ENCODE results near the gene NIPBL.

Gene NIPBL, protein sequence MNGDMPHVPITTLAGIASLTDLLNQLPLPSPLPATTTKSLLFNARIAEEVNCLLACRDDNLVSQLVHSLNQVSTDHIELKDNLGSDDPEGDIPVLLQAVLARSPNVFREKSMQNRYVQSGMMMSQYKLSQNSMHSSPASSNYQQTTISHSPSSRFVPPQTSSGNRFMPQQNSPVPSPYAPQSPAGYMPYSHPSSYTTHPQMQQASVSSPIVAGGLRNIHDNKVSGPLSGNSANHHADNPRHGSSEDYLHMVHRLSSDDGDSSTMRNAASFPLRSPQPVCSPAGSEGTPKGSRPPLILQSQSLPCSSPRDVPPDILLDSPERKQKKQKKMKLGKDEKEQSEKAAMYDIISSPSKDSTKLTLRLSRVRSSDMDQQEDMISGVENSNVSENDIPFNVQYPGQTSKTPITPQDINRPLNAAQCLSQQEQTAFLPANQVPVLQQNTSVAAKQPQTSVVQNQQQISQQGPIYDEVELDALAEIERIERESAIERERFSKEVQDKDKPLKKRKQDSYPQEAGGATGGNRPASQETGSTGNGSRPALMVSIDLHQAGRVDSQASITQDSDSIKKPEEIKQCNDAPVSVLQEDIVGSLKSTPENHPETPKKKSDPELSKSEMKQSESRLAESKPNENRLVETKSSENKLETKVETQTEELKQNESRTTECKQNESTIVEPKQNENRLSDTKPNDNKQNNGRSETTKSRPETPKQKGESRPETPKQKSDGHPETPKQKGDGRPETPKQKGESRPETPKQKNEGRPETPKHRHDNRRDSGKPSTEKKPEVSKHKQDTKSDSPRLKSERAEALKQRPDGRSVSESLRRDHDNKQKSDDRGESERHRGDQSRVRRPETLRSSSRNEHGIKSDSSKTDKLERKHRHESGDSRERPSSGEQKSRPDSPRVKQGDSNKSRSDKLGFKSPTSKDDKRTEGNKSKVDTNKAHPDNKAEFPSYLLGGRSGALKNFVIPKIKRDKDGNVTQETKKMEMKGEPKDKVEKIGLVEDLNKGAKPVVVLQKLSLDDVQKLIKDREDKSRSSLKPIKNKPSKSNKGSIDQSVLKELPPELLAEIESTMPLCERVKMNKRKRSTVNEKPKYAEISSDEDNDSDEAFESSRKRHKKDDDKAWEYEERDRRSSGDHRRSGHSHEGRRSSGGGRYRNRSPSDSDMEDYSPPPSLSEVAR (N-terminal part only)

DNA sequence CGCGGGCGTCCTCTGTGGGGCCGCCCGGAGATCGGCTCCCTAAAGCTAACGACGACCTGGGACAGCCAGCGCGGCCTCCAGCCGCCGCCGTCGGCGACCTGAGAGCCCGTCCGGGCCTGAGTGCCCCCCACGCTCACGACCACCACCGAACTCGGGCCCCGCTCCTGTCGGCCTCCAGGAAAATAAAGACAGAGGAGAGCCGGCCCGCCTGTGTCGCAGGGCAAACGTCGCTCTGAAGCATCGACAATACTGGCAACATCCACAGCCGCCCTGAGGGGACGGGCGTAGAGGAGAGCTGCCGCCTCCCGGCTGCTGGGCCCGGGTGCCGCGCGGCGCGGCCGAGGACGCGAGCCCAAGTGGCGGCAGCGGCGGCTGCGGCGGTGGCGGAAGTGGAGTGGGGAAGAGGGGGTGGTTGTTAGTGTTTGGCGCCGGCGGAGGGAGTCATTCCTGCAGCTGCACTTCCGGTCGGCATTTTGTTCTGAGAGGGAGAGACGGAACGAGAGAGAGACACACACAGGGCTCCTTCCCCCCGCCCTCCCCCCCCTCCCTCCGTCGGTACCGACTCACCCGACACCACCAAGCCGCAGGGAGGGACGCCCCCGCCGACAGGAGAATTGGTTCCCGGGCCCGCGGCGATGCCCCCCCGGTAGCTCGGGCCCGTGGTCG, at the start of gene NIPBL:
TSS of gene NIPBL (plus strand) at position 471 of the 666 bp plus-strand sequence. CDS start 76,928 bp downstream, outside the sequence.
- TF ChIP-seq, protein P1, sequence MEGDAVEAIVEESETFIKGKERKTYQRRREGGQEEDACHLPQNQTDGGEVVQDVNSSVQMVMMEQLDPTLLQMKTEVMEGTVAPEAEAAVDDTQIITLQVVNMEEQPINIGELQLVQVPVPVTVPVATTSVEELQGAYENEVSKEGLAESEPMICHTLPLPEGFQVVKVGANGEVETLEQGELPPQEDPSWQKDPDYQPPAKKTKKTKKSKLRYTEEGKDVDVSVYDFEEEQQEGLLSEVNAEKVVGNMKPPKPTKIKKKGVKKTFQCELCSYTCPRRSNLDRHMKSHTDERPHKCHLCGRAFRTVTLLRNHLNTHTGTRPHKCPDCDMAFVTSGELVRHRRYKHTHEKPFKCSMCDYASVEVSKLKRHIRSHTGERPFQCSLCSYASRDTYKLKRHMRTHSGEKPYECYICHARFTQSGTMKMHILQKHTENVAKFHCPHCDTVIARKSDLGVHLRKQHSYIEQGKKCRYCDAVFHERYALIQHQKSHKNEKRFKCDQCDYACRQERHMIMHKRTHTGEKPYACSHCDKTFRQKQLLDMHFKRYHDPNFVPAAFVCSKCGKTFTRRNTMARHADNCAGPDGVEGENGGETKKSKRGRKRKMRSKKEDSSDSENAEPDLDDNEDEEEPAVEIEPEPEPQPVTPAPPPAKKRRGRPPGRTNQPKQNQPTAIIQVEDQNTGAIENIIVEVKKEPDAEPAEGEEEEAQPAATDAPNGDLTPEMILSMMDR (IDR thresholded peaks at IDR 0.05; ENCODE audit: low read depth, low read length, missing control alignments) = no peak
- peak; percentile 87 for DNase-seq (ENCODE audit: low read depth)
- H3K4me3 ChIP-seq (ENCODE audit: low read depth, low read length) = peak within 1 kb of the TSS; percentile 98

DNA sequence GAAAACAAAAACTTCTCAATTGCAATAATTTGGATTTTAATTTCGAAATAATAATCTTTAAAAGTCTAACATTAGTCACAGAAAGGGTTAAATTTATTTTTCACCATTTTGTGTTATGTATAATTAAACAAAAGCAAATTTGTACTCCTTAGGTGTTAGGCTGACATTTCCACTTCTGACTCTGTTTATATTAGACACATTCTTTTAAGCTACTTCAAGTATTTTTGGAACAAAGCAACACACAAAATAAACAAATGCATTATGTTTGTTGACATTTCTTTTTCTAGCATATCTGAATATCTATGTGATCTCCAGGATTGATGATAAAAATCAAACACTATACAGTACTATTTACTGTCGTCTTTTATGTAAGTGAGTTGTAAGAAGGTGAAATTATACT, 44.3 kb upstream of the NIPBL start:
- no peak overlapping the region for H3K4me3 ChIP-seq (ENCODE audit: low read depth, low read length)
- DNase-seq (ENCODE audit: low read depth) = no peak
- TF ChIP-seq, protein P1 (IDR thresholded peaks at IDR 0.05; ENCODE audit: low read depth, low read length, missing control alignments) = no peak

DNA sequence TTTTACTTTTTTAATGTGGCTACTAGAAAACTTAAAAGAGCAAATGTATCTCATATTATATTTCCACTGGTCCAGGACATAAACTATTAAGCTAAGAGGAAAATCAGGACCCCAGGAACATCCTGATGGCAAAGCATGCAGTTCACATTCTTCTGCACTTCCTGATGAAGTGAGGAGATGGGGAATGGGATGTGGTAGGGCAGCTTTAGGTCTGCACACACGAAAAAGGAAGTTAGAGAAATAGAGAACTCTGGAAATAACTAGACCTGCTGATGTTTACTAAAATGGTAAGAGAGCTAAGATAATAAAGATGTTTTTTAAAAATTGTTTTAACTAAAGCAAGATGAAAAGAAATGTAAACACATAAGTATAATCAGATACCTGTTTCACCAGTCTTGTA, 39.7 kb upstream of the NIPBL start:
- DNase-seq (ENCODE audit: low read depth) = no peak
- no peak overlapping the region for H3K4me3 ChIP-seq (ENCODE audit: low read depth, low read length)
- TF ChIP-seq, protein P1 (IDR thresholded peaks at IDR 0.05; ENCODE audit: low read depth, low read length, missing control alignments) = no peak

DNA sequence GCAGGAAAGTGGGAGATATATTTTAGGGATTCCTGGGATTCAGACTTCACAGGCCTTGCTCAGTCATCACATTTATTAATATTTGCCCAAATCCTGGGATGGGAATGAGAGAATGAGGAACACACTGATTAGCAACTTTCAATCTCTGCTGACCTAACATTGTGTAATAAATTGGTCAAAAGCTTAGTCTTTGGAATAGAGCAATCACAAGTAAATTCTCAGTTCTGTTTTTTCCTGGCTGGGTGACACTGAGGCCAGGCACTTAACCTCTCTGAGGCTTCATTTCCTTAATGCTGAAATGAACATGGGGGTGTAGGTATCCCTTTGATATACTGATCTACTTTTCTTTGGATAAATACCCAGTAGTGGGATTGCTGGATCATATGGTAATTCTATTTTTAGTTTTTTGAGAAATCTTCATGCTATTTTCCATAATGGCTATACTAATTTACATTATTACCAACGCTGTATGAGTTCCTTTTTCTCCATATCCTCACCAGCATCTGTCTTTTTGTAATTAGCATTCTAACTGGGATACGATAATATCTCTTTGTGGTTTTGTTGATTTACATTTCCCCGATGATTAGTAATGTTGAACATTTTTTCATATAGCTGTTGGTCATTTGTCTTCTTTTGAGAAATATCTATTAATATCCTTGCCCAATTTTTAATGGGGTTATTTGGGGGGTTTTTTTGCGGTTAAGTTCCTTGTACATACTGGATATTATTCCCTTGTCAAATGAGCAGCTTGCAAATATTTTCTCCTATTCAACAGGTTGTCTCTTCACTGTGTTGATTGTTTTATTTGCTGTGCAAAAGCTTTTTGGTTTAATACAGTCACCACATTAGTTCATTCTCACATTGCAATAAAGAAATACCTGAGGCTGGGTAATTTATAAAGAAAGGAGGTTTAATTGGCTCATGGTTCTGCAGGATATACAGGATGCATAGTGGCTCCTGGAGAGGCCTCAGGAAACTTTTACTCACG, 36.8 kb upstream of the NIPBL start:
- DNase-seq (ENCODE audit: low read depth) = no peak
- H3K4me3 ChIP-seq (ENCODE audit: low read depth, low read length) = no peak overlapping the region
- TF ChIP-seq, protein P1 (IDR thresholded peaks at IDR 0.05; ENCODE audit: low read depth, low read length, missing control alignments) = no peak

DNA sequence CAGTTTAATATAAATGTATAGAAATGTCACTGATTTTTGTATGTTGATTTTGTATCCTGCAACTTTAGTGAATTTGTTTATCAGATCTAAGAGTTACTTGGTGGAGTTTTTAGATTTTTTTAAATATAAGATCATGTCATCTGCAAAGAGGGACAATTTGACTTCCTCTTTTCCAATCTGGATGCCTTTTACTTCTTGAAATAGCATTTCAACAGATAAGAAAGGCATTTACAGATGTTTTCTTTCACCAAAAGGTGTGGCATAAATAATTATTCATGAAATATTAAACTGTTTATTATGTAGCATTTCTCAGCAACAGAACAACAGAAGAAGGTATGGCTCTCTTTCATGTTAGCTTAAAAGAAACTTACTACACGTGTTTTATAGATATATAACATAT, 34.9 kb upstream of the NIPBL start:
- DNase-seq (ENCODE audit: low read depth) = no peak
- H3K4me3 ChIP-seq (ENCODE audit: low read depth, low read length) = no peak overlapping the region
- TF ChIP-seq, protein P1 (IDR thresholded peaks at IDR 0.05; ENCODE audit: low read depth, low read length, missing control alignments) = no peak
